MG63 (cell line): ENCODE measurements around the gene HOOK2. TPM values are rescaled to one million over a fixed set of nuclear protein-coding genes. Genes with fewer than 3 reads are reported as not detected.
A peak's percentile ranks its signal among the peaks of the same experiment; 100 is the strongest.

Experiments used
- DNase-seq: peaks from one replicate; pipeline ENCODE4 v3.0.0-alpha.2; 2020
- H3K27me3 ChIP-seq: fragments of 250-450 bp; sonication (Bioruptor Pico); 2 replicates; pipeline ENCODE4 v1.5.1; 2020; ENCODE audit warnings: mild to moderate bottlenecking, moderate library complexity
- H3K36me3 ChIP-seq: fragments of 250-450 bp; sonication (Bioruptor Pico); 2 replicates; pipeline ENCODE4 v1.5.1; 2020; ENCODE audit warnings: mild to moderate bottlenecking, moderate library complexity
- H3K4me3 ChIP-seq: fragments of 250-450 bp; sonication (Bioruptor Pico); 2 replicates; pipeline ENCODE4 v1.5.1; 2020; ENCODE audit warnings: mild to moderate bottlenecking, moderate library complexity
- H3K9me3 ChIP-seq: fragments of 250-450 bp; sonication (Bioruptor Pico); 2 replicates; pipeline ENCODE4 v1.5.1; 2020; ENCODE audit warnings: mild to moderate bottlenecking, moderate library complexity
- total RNA-seq: library from RNA; depleted of rRNA; stranded (reverse); fragments of >200 nt; shearing (Covaris generic); gene quantifications from 2 replicates; pipeline ENCODE4 v1.2.3, GENCODE V29; 2014; ENCODE audit warnings: low replicate concordance

HOOK2 gene
- total RNA-seq, 1 experiment from 2014 or later = 48.2 TPM

DNA sequence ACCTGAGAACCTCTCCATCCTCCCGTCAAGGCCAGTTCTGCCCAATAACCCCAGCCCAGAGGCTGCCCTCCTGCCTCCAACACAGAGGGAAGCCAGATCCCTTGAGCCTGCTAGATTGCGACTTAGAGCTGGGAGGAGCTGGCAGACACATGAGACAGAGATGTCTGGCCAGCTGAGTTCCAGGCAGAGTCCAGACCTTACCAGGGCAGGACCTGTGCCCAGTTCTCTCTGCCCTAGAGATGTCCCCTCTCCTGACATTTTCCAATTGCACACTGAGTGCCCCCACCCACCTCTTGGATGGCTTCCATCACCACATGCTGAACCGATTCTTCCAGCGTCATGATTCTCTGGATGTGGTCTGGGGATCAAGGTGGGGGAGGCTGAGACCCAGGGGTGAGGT, 3.0 kb downstream of the HOOK2 start:
- Histone ChIP-seq H3K27me3 (no peaks in the 10 kb centered on the region), H3K36me3 (peaks cover 26% of the 10 kb centered on the region), H3K4me3 (no peak overlapping the region), H3K9me3 (no peaks in the 10 kb centered on the region)
- no peak for DNase-seq

DNA sequence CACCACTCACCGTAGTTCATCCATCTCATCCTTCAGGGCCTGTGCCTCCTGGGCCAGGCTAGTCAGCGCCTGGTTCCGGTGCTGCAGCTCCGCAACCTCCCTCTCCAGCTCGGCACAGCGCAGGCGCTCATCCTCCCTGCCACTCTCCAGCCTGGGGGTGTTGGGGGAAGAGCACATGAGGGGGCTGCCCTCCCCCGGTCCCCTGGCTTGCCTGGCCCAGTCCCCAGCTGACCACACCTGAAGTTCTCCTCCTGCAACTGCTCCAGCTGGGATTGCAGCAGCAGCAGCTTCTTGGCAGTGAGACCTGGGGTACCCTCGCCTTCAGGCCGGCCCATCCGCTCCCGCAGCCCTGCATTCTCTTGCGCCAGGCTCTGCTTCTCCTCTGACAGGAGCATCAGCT, 4.4 kb downstream of the HOOK2 start:
- Histone ChIP-seq H3K4me3 (no peak overlapping the region), H3K36me3 (peaks cover 26% of the 10 kb centered on the region), H3K27me3 (no peaks in the 10 kb centered on the region), H3K9me3 (no peaks in the 10 kb centered on the region)
- DNase-seq = no peak

DNA sequence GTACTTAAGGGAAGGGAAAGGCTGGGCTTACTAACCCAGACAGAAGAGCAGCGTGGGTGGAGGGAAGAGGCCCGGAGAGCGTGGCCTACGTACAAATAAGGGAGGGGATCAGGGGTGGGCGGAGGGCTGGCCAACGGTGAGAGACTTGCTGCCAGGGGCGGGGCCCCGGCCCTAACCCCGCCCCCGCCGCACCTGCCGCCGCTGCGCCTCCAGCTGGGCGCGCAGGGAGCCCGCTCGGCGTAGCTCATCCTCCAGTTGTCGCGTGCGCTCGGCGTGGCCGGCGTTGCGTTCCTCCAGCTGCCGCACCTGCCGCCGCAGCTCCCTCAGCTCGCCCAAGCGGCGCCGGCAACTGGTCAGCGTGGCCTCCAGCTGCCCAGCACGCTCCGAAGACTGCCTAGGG, 5.7 kb downstream of the HOOK2 start:
- no peaks in the 10 kb centered on the region for H3K9me3 ChIP-seq
- DNase-seq = no peak
- peaks cover 37% of the 10 kb centered on the region for H3K36me3 ChIP-seq

DNA sequence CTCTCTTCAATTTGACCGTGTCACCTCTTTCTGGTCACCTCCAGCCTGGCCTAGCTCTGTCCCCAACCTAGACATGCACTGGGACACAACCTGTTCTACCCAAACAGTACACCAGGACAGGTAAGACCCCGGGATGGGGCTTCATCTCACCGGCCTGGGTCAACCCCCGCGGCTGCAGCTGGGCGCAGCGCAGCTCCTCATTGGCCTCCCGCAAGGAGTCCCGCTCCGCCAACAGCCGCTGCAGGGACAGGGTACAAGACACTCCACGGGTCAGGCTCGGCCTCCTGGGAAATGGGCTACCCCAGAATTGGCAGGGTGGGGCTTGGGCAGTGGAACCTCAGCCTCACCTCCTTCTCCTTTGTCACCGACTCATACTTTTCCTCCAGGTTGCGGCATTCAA, 7.7 kb downstream of the HOOK2 start:
- H3K9me3 ChIP-seq = no peaks in the 10 kb centered on the region; the same call in 1 of the 2 replicates
- H3K36me3 ChIP-seq = peaks cover 41% of the 10 kb centered on the region
- no peaks in the 10 kb centered on the region for H3K27me3 ChIP-seq
- no peak for DNase-seq
- no peak overlapping the region for H3K4me3 ChIP-seq

More for the DNA sequence above, 5.7 kb downstream of the HOOK2 start:
- H3K4me3 ChIP-seq = no peak overlapping the region
- H3K27me3 ChIP-seq = no peaks in the 10 kb centered on the region

DNA sequence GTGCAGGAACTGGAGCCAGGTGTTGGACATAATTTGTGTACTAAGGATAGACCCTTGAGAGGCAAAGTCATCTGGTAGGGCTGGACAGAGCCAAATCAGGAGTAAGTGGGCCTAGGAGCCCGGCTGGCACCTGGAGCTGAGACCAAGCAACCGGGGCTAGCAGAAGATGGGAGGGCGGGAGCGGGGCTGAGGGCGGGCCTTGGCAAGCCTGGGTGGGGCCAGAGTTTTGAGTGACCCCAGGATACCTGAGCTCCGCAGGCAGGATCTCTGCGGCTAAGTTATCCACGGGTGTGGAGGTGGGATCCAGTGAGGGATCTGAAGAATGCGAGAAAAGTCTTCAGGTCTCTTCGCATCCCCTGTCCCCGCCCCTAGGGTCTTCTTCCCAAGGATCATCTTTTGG, 8.2 kb downstream of the HOOK2 start:
- peaks cover 41% of the 10 kb centered on the region for H3K36me3 ChIP-seq
- no peak overlapping the region for H3K4me3 ChIP-seq
- no peaks in the 10 kb centered on the region for H3K27me3 ChIP-seq
- DNase-seq = no peak
- no peaks in the 10 kb centered on the region; the same call in 1 of the 2 replicates for H3K9me3 ChIP-seq

DNA sequence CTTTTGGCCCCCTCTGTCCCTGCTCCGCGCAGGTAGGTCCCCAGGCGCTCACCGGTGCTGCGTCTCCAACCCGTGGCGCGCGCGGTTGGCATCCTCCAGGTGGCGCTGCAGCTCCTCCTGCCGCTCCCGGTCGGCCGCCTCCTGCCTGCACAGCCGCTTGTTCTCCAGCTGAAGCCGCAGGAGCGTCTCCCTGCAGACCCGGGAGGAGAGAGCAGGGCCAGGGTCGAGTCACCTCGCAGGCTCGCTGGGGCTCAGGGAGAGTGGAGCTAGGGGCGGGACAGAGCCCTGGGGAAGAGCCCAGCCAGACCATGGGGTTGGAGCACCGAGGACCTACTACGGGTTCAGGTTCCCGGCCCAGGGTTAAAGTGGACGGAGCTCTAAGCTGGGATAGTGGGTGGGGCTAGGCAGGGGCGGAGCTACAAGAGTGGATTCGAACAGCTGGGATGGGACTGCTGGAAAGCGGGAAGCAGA, 9.3 kb downstream of the HOOK2 start:
- H3K4me3 ChIP-seq = peak overlapping the region; percentile 21
- peaks cover 40% of the 10 kb centered on the region for H3K36me3 ChIP-seq
- peak; percentile 71 for DNase-seq
- H3K9me3 ChIP-seq = no peaks in the 10 kb centered on the region; the same call in 1 of the 2 replicates
- H3K27me3 ChIP-seq = no peaks in the 10 kb centered on the region

DNA sequence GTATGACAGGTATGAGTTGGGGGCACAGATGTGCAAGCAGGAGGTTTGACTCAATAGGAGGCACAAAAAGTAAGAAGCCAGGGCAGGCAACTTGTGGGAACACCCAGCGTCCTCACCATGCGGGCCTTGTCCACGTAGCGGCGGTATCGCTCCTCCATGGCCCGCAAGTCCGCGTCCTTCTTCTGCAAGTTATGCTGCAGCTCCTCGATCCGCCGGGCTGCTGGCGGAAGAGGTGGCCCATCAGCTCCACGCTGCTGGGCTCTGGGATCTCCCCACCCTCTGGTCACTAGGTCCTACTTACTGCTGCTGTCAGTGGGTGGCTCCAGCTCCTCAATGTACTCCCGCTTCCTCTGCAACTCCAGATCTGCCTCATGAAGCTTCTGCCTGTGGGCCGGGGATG, 10.7 kb downstream of the HOOK2 start:
- Histone ChIP-seq H3K27me3 (no peaks in the 10 kb centered on the region), H3K36me3 (peaks cover 34% of the 10 kb centered on the region), H3K9me3 (no peaks in the 10 kb centered on the region; the same call in 1 of the 2 replicates), H3K4me3 (no peak overlapping the region)
- DNase-seq = no peak

DNA sequence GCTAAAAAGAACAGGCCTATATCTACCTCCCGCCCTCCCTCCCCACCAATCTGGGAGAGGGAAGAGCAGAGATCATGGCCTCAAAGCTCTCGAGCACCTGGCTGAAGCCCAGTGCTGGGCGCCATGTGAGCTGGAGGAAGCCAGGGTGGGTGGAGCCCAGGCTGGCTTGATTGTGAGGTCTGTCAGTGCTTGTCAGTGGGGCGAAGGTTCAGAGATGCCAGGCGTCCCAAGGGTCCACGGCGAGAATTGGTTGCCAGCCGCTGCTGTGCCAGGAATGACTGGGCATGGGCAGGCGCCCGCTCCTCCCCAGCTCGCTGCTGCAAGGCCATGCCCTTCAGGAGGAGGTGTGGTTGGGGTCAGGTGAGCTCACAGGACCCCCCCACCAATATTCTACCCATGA, 12.3 kb downstream of the HOOK2 start:
- no peaks in the 10 kb centered on the region; the same call in 1 of the 2 replicates for H3K9me3 ChIP-seq
- H3K27me3 ChIP-seq = no peaks in the 10 kb centered on the region
- no peak for DNase-seq
- H3K4me3 ChIP-seq = no peak overlapping the region
- H3K36me3 ChIP-seq = peaks cover 32% of the 10 kb centered on the region

DNA sequence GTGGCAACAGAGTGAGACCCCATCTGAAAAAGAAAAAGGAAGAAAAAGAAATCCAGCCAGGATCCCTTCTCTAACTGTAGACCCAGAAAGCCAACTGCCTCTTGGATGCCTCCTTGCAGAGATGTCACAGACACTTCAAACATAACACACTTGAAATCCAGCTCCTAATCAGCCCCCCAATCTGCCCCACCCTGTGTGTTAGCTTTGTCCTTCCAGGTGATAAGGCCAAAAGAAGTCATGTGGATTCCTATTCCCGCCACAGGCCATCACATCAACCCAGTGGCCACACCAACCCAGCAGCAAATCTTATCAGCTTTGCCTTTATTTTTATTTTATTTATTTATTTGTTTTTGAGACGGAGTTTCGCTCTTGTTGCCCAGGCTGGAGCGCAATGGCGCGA, 15.7 kb downstream of the HOOK2 start:
- no peak for DNase-seq
- H3K27me3 ChIP-seq = no peaks in the 10 kb centered on the region
- no peaks in the 10 kb centered on the region; the same call in 1 of the 2 replicates for H3K9me3 ChIP-seq
- peaks cover 19% of the 10 kb centered on the region for H3K36me3 ChIP-seq
- no peak overlapping the region for H3K4me3 ChIP-seq

DNA sequence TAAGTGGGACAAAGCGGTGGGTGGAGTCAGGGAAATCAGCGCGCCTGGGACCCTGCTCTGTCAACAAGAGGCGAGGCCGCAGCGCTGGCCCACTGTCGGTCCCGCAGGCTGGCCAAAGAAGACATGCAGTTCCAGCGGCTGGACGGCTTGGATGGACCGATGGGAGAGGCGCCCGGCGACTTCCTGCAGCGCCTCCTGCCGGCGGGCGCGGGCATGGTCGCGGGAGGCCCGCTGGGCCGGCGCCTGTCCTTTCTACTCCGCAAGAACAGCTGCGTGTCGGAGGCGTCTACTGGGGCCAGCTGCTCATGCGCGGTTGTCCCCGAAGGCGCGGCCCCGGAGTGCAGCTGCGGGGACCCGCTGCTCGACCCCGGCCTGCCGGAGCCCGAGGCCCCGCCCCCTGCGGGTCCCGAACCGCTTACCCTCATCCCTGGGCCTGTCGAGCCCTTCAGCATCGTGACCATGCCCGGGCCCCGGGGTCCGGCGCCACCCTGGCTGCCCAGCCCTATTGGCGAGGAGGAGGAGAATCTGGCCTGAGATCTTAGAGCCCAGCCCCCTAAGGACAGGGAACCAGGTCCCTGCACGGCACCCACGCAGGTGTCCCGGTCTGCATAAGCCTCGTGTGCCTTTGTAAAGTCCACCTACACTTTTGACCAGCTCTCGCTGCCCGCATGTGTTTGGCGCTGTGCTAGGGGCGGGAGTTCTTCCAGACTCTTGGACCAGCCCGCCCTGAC, 17.6 kb downstream of the HOOK2 start:
- DNase-seq = peak; percentile 71
- H3K4me3 ChIP-seq = peak overlapping the region; percentile 14; the same call in 1 of the 2 replicates
- H3K36me3 ChIP-seq = peaks cover 4% of the 10 kb centered on the region

DNA sequence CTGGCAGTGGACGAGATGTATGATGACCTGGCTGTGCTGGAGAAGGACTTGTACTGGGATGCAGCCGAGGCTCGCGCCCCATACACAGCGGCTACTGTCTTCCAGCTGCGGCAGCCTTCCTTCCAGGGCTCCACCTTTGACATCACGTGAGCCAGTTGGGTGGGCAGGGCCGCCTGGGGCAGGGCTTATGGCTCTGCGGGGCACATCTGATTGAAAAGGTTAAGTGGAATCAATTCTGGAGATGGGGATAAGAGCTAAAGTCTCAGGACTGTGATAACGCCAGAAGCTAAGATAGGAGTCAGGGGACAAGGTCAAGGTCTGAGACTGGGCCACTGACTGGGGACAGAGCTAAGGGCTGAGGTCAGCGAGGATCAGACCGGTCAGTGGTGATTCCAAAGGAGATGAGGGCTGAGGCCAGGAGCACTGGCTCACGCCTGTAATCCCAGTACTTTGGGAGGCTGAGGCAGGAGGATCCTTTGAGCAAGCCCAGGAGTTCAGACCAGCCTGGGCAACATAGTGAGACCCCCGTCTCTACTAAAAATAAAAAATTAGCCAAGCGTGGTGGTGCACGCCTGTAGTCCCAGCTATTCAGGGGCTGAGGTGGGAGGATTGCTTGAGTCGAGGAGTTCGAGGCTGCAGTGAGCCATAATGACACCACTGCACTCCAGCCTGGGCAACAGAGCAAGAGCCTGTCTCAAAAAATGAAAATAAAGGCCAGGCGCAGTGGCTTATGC, 19.0 kb downstream of the HOOK2 start:
- Histone ChIP-seq H3K36me3 (peaks cover 4% of the 10 kb centered on the region), H3K9me3 (no peaks in the 10 kb centered on the region), H3K27me3 (peaks cover 25% of the 10 kb centered on the region), H3K4me3 (no peak overlapping the region)
- DNase-seq = no peak

More for the DNA sequence above, 17.6 kb downstream of the HOOK2 start:
- peaks cover 13% of the 10 kb centered on the region for H3K27me3 ChIP-seq
- no peaks in the 10 kb centered on the region for H3K9me3 ChIP-seq

DNA sequence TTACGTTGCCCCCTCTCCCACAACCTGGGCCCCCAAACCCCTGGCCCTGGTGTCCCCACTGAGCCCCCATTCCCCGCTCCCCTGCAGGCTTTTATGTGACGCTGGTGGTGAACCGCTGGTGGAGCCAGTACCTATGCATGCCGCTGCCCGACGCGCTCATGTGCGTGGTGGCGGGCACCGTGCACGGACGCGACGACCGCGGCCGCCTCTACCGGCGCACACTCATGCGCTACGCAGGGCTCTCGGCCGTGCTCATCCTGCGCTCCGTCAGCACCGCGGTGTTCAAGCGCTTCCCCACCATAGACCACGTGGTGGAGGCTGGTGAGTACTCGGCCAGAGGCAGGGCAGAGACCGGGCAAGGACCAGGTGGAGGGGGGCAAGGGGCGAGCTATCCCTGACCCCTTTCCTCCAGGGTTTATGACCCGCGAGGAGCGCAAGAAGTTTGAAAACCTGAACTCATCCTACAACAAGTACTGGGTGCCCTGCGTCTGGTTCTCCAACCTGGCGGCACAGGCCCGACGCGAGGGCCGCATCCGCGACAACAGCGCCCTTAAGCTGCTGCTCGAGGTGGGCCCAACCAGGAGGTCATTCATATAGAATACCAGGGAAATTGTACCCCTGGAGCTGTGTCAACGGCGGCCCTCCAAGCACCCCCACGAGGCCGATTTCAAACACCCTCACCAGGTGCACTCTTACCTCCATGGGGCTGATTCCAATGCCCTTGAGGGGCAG, 20.7 kb downstream of the HOOK2 start:
- H3K27me3 ChIP-seq = peaks cover 38% of the 10 kb centered on the region
- H3K36me3 ChIP-seq = no peaks in the 10 kb centered on the region
- H3K4me3 ChIP-seq = no peak overlapping the region
- H3K9me3 ChIP-seq = no peaks in the 10 kb centered on the region
- no peak for DNase-seq

DNA sequence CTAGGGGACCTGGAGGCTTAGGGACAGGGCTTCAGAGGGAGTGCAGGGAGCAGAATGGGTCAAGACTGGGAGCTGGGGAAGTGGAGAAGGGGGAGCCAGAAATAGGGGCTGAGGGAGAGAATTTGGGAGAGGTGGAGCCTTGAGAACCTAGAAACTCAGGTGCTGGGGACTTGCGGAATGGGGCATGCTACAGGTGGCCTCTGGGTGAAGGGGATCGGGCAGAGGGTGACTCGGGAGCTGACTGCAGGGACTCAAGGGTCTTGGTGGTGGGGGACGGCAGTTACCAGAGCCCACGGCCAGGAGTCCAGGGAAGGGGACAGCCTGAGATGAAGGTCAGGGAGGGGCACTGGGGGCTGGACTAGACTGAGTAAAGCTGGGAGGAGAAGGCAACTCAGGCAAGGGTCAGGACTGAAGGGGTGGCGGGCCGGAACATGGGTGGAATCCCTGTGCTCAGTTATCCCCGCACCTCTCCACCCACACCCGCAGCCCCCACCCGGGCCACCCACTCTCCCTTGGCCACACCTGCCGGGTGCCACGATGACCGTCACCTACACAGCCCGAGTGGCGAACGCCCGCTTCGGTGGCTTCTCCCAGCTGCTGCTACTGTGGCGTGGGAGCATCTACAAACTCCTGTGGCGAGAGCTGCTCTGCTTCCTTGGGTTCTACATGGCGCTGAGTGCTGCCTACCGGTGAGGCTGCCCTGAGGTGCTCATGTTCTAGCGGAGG, 23.1 kb downstream of the HOOK2 start:
- Histone ChIP-seq H3K9me3 (peaks cover 6% of the 10 kb centered on the region), H3K27me3 (peaks cover 40% of the 10 kb centered on the region), H3K4me3 (no peak overlapping the region), H3K36me3 (peaks cover 12% of the 10 kb centered on the region)
- DNase-seq = no peak

DNA sequence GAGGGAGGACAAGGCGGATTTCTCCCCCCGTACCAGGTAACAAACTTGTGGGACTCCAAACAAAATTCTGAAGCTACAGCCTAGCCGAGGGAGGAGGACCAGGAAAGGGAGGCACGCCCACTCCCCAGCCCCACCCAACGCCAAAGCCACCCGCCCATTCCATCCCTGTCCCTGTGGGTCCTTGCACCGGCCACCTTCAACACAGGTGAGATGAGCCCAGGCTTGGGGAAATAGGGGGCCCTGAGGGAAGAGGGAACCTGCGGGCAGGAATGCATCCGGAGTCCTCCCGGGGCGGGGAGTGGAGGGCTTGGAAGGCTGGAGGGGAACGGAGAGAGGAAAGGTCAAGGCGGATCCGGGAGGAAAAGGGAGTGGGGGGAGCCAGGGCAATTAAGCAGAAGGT, 23.7 kb downstream of the HOOK2 start, which contains the start of gene BEST2:
BEST2 (plus strand) TSS at position 157 of the 400 bp plus-strand sequence. CDS start 802 bp downstream, outside the sequence.
- peaks cover 17% of the 10 kb centered on the region for H3K36me3 ChIP-seq
- no peak for DNase-seq
- H3K9me3 ChIP-seq = peaks cover 10% of the 10 kb centered on the region
- H3K27me3 ChIP-seq = peaks cover 40% of the 10 kb centered on the region
- H3K4me3 ChIP-seq = no peak within 1 kb of the TSS

DNA sequence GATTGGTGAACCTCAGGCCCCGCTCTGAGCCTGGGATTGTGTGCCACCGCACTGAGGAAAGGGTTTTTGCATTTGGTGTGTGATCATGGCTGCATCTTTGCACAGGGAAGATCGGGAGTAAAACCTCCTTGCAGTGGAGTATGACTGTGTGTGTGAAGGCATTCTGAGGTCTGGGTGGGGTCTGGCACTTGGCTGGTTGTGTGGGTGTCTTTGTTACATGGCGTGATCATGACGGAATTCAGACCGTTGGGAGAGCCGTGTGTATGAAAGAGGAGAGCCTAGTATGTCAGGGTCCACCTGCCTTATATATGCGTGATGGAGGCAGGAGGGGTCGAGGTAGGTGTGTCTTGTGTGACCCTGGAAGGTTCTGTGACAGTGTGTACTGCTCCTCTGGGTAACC, 24.5 kb downstream of the HOOK2 start:
- DNase-seq = no peak
- peaks cover 25% of the 10 kb centered on the region for H3K36me3 ChIP-seq
- peaks cover 15% of the 10 kb centered on the region for H3K9me3 ChIP-seq
- H3K4me3 ChIP-seq = no peak overlapping the region
- peaks cover 40% of the 10 kb centered on the region for H3K27me3 ChIP-seq

DNA sequence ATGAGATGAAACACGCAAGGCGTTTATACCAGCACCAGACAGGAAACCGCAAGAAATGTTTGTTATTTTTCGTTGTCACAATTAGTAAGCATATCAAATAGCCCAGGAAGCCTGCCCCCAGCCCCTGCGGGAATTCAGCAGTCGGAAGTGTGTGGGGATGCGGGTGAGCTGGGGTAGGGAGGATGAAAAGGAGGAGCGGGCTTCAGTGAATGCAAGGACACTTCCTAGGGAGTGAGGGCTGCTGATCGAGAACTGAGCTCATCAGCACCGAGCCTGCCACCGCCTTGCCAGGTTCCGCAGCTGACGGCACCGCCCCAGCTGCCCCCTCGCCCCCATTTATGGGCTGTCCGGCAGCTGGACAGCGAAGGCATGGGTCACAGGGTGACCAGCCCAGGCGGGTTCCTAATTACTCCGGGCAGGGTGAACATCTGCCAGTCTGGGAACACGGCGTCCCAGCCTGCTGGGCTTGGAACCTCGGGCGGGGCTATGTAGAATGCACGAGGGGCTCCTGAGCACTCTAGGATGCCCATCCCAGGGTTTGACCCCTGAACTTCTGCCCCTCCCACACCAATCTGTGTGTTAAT, 25.3 kb downstream of the HOOK2 start:
- Histone ChIP-seq H3K36me3 (peaks cover 33% of the 10 kb centered on the region), H3K9me3 (peaks cover 15% of the 10 kb centered on the region), H3K4me3 (no peak overlapping the region), H3K27me3 (peaks cover 40% of the 10 kb centered on the region)
- peak; percentile 74 for DNase-seq
